ENCODE results near the gene ROBO1.

The ROBO1 gene

GRCh38 chr3:78606756-78607155 lies 1161.0 kb downstream of the ROBO1 start:
- DNase-seq (ENCODE audit: extremely low spot score) = no peak
- TF ChIP-seq L3MBTL2 (conservative IDR thresholded peaks at IDR 0.05) (no peak), LEF1 (IDR thresholded peaks at IDR 0.05; ENCODE audit: borderline replicate concordance) (no peak)
- ChIA-PET CTCF (no interaction called here), POLR2A (no interaction called here)

- DNase-seq (ENCODE audit: extremely low spot score) = no peak
- POLR2A ChIA-PET = no interaction called here
- CTCF ChIA-PET = no interaction called here
- TF ChIP-seq FOXK2 (IDR thresholded peaks at IDR 0.05) (no peak), ARNT (IDR thresholded peaks at IDR 0.05) (no peak), L3MBTL2 (conservative IDR thresholded peaks at IDR 0.05) (no peak), NFRKB (IDR thresholded peaks at IDR 0.05) (no peak), ZNF384 (IDR thresholded peaks at IDR 0.05) (no peak), TARDBP (IDR thresholded peaks at IDR 0.05) (no peak), ELF4 (IDR thresholded peaks at IDR 0.05) (no peak), LEF1 (IDR thresholded peaks at IDR 0.05; ENCODE audit: borderline replicate concordance) (no peak), FOXA1 (IDR thresholded peaks at IDR 0.05) (no peak), FOXM1 (IDR thresholded peaks at IDR 0.05; ENCODE audit: borderline replicate concordance) (no peak), SP1 (IDR thresholded peaks at IDR 0.05) (no peak), CTBP1 (IDR thresholded peaks at IDR 0.05; ENCODE audit: borderline replicate concordance) (no peak), HDGF (IDR thresholded peaks at IDR 0.05; ENCODE audit: borderline replicate concordance) (no peak), BHLHE40 (IDR thresholded peaks at IDR 0.05; ENCODE audit: borderline replicate concordance) (no peak), SUZ12 (IDR thresholded peaks at IDR 0.05) (no peak), PKNOX1 (IDR thresholded peaks at IDR 0.05) (no peak)
Observed at GRCh38 chr3:78605178-78605577, 1162.6 kb downstream of the ROBO1 start.

GRCh38 chr3:78604341-78604740 lies 1163.5 kb downstream of the ROBO1 start:
- DNase-seq (ENCODE audit: extremely low spot score) = no peak
- CTCF ChIA-PET = no interaction called here
- TF ChIP-seq ARNT (IDR thresholded peaks at IDR 0.05) (no peak), HDGF (IDR thresholded peaks at IDR 0.05; ENCODE audit: borderline replicate concordance) (no peak), TARDBP (IDR thresholded peaks at IDR 0.05) (no peak), CTBP1 (IDR thresholded peaks at IDR 0.05; ENCODE audit: borderline replicate concordance) (no peak), PKNOX1 (IDR thresholded peaks at IDR 0.05) (no peak), BHLHE40 (IDR thresholded peaks at IDR 0.05; ENCODE audit: borderline replicate concordance) (no peak), FOXK2 (IDR thresholded peaks at IDR 0.05) (no peak), ZNF384 (IDR thresholded peaks at IDR 0.05) (no peak), ELF4 (IDR thresholded peaks at IDR 0.05) (no peak), L3MBTL2 (conservative IDR thresholded peaks at IDR 0.05) (no peak), FOXA1 (IDR thresholded peaks at IDR 0.05) (no peak), NFRKB (IDR thresholded peaks at IDR 0.05) (no peak), SUZ12 (IDR thresholded peaks at IDR 0.05) (no peak), LEF1 (IDR thresholded peaks at IDR 0.05; ENCODE audit: borderline replicate concordance) (no peak), FOXM1 (IDR thresholded peaks at IDR 0.05; ENCODE audit: borderline replicate concordance) (no peak), SP1 (IDR thresholded peaks at IDR 0.05) (no peak)
- POLR2A ChIA-PET = no interaction called here

- ChIA-PET POLR2A (no interaction called here), CTCF (no interaction called here)
- no peak for DNase-seq (ENCODE audit: extremely low spot score)
- TF ChIP-seq FOXK2 (IDR thresholded peaks at IDR 0.05) (no peak), BHLHE40 (IDR thresholded peaks at IDR 0.05; ENCODE audit: borderline replicate concordance) (no peak), LEF1 (IDR thresholded peaks at IDR 0.05; ENCODE audit: borderline replicate concordance) (no peak), FOXA1 (IDR thresholded peaks at IDR 0.05) (no peak), ARNT (IDR thresholded peaks at IDR 0.05) (no peak), PKNOX1 (IDR thresholded peaks at IDR 0.05) (no peak), TARDBP (IDR thresholded peaks at IDR 0.05) (no peak), CTBP1 (IDR thresholded peaks at IDR 0.05; ENCODE audit: borderline replicate concordance) (no peak), ELF4 (IDR thresholded peaks at IDR 0.05) (no peak), FOXM1 (IDR thresholded peaks at IDR 0.05; ENCODE audit: borderline replicate concordance) (no peak), SUZ12 (IDR thresholded peaks at IDR 0.05) (no peak), L3MBTL2 (conservative IDR thresholded peaks at IDR 0.05) (no peak), HDGF (IDR thresholded peaks at IDR 0.05; ENCODE audit: borderline replicate concordance) (no peak), ZNF384 (IDR thresholded peaks at IDR 0.05) (no peak), NFRKB (IDR thresholded peaks at IDR 0.05) (no peak), SP1 (IDR thresholded peaks at IDR 0.05) (no peak)
Observed at GRCh38 chr3:78601249-78601648, 1166.5 kb downstream of the ROBO1 start.

GRCh38 chr3:78589778-78590177 lies 1178.0 kb downstream of the ROBO1 start:
- ChIA-PET POLR2A (no interaction called here), CTCF (no interaction called here)
- DNase-seq (ENCODE audit: extremely low spot score) = no peak
- TF ChIP-seq LEF1 (IDR thresholded peaks at IDR 0.05; ENCODE audit: borderline replicate concordance) (no peak), NFRKB (IDR thresholded peaks at IDR 0.05) (no peak), SUZ12 (IDR thresholded peaks at IDR 0.05) (no peak), ARNT (IDR thresholded peaks at IDR 0.05) (no peak), FOXK2 (IDR thresholded peaks at IDR 0.05) (no peak)

- TF ChIP-seq FOXK2 (IDR thresholded peaks at IDR 0.05) (no peak), ZNF384 (IDR thresholded peaks at IDR 0.05) (no peak), ARNT (IDR thresholded peaks at IDR 0.05) (no peak), NFRKB (IDR thresholded peaks at IDR 0.05) (no peak), PKNOX1 (IDR thresholded peaks at IDR 0.05) (peak; percentile 55; the same call in 1 of the 2 replicates), CTBP1 (IDR thresholded peaks at IDR 0.05; ENCODE audit: borderline replicate concordance) (no peak)
- DNase-seq (ENCODE audit: extremely low spot score) = no peak
- ChIA-PET CTCF (no interaction called here), POLR2A (no interaction called here)
Observed at GRCh38 chr3:78588906-78589621, 1178.7 kb downstream of the ROBO1 start.
